ENCODE results near the gene SLC18A2.
"Not testable (repeated sequence)": the region's sequence is repeated elsewhere in the genome, so short reads cannot be mapped to it uniquely, and the experiment has no call there.

The SLC18A2 gene

GRCh38 chr10:117262903-117263293 lies 22.0 kb downstream of the SLC18A2 start:
- DNase-seq (ENCODE audit: low spot score), result no peak

GRCh38 chr10:117264782-117265181 lies 23.9 kb downstream of the SLC18A2 start:
- no peak for DNase-seq (ENCODE audit: low spot score)

- no peak for DNase-seq (ENCODE audit: low spot score)
These were observed 25.5 kb downstream of the SLC18A2 start for GRCh38 chr10:117266400-117266799.

- DNase-seq (ENCODE audit: low spot score), result no peak
These were observed 25.9 kb downstream of the SLC18A2 start for GRCh38 chr10:117266812-117267211.

- no peak for DNase-seq (ENCODE audit: low spot score)
These were observed 27.3 kb downstream of the SLC18A2 start for GRCh38 chr10:117268258-117268657.

- DNase-seq (ENCODE audit: low spot score), result no peak
These were observed 28.0 kb downstream of the SLC18A2 start for GRCh38 chr10:117268907-117269306.

GRCh38 chr10:117271427-117271826 lies 30.5 kb downstream of the SLC18A2 start:
- no peak for DNase-seq (ENCODE audit: low spot score)

GRCh38 chr10:117272195-117273076 lies 31.5 kb downstream of the SLC18A2 start:
- no peak for DNase-seq (ENCODE audit: low spot score)

- DNase-seq (ENCODE audit: low spot score), result no peak
These were observed 33.1 kb downstream of the SLC18A2 start for GRCh38 chr10:117273980-117274379.

GRCh38 chr10:117274509-117274908 lies 33.6 kb downstream of the SLC18A2 start:
- no peak for DNase-seq (ENCODE audit: low spot score)

GRCh38 chr10:117275121-117275520 lies 34.2 kb downstream of the SLC18A2 start:
- no peak for DNase-seq (ENCODE audit: low spot score)

- no peak for DNase-seq (ENCODE audit: low spot score)
These were observed 36.8 kb downstream of the SLC18A2 start for GRCh38 chr10:117277675-117278074.

GRCh38 chr10:117284716-117285494 lies 44.0 kb downstream of the SLC18A2 start:
- no peak for DNase-seq (ENCODE audit: low spot score)

- not testable (repeated sequence) for DNase-seq (ENCODE audit: low spot score)
These were observed 50.0 kb downstream of the SLC18A2 start for GRCh38 chr10:117290872-117291271.

GRCh38 chr10:117294039-117294645 lies 53.2 kb downstream of the SLC18A2 start:
- DNase-seq (ENCODE audit: low spot score), result no peak

- no peak for DNase-seq (ENCODE audit: low spot score)
These were observed 53.8 kb downstream of the SLC18A2 start for GRCh38 chr10:117294735-117295134.

GRCh38 chr10:117298219-117298618 lies 57.3 kb downstream of the SLC18A2 start:
- no peak for DNase-seq (ENCODE audit: low spot score)

GRCh38 chr10:117299435-117299834 lies 58.5 kb downstream of the SLC18A2 start:
- no peak for DNase-seq (ENCODE audit: low spot score)

- no peak for DNase-seq (ENCODE audit: low spot score)
These were observed 59.8 kb downstream of the SLC18A2 start for GRCh38 chr10:117300671-117301070.

- DNase-seq (ENCODE audit: low spot score), result not testable (repeated sequence)
These were observed 62.5 kb downstream of the SLC18A2 start for GRCh38 chr10:117303451-117303850.

GRCh38 chr10:117306674-117307073 lies 65.8 kb downstream of the SLC18A2 start:
- DNase-seq (ENCODE audit: low spot score), result no peak

- DNase-seq (ENCODE audit: low spot score), result no peak
These were observed 70.3 kb downstream of the SLC18A2 start for GRCh38 chr10:117311261-117311660.

- DNase-seq (ENCODE audit: low spot score), result no peak
These were observed 71.5 kb downstream of the SLC18A2 start for GRCh38 chr10:117312430-117312829.

Measured in kidney capillary endothelial cell (primary cell).